HG03060 (cell line): Measurements from ENCODE around the gene TRPM5.

Experiments
- ATAC-seq: cut with Tn5 transposase; IDR thresholded peaks from one replicate; pipeline ENCODE4 v1.9.1; 2021; ENCODE audit warnings: low read depth, moderate number of reproducible peaks; ENCODE audit not compliant: unreplicated experiment

Gene TRPM5

DNA sequence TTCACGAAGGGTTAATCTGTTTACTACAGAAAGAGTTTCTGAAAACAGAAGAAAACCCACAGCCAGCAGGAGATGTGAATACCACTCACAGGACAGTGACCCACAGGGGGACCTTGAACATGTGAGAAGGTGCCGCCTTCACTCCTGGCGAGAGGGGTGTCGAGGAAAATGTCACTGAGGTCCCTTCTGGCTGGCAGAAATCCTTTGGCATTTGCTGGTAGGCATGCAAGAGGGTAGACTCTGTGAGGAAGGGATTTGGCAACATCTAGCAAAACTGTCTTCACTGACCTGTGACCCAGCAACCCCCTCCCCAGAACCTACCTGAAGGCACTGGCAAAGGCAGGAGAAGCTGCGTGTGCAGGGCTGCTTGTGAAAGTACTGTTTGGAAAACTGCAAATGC is 9.1 kb upstream of the TRPM5 start:
- ATAC-seq = no peak

DNA sequence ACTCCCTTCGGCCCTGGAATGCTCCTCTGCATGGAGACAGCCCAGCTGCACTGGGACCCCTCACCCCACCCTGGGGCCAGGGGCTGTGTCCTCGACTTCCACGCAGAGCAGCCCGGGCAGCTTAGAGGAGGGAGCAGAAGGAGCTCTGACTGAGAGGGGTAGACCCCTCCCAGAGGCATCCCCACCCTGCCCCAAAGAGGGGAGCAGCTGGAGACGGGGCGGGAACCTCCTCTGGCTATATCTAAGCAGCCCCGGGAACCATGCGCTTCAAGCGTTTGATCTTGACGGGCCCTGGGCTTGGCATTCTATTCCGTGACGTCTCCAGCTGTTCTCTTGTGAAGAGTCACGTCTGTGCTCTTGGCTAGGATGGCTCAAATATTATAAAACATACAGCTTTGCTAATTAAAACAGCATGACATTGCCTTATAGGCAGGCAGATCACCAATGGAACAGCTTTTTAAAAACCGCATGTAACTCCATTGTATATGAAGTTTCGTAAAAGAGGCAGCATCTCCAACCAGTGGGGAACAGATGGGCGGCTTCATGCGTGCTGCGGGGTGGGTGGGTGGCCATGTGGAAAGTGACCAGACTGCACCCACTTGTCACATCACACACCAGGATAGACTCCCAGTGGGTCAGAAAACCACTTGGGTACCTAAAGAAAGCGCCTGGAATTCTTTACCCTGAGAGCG is 8.2 kb upstream of the TRPM5 start:
- no peak for ATAC-seq

DNA sequence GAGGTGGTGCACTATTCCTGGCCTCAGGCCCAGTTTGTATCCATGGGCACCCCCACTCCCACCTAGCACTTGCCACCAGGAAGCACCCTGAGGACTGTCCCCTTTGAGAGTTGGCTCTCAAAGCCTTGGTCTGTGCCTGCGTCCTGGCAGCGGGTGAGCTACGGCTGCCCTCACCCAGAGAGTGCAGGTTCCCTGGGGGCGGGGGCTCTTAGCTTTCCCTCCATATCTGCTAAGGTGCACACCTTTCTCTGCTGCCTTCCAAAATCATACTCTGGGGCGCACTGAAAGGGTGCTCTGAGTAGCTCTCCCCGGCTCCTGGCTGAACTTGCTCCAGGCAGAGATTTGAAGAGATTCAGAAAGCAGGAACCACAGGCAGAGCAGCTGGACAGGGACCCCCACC is 7.6 kb upstream of the TRPM5 start:
- no peak for ATAC-seq

DNA sequence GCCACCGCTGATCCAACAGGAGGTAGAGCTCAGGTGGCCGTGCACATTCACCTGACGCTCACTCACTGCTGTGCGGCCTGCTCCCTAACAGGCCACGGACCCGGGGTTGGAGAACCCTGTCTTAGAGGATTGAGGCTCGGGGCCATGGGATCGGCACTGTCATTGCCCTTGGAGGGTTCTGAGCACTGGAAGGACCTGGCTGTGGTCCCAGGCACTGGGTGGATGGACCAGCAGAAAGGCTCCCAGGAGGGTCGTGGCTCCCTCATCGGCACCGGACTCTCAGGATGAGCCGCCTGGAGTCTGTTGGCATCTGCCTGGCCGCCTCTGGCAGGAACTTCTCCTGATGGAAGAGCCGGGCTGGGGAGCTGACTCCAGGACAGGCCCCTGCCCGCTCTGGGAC is 7.0 kb upstream of the TRPM5 start:
- ATAC-seq = no peak

DNA sequence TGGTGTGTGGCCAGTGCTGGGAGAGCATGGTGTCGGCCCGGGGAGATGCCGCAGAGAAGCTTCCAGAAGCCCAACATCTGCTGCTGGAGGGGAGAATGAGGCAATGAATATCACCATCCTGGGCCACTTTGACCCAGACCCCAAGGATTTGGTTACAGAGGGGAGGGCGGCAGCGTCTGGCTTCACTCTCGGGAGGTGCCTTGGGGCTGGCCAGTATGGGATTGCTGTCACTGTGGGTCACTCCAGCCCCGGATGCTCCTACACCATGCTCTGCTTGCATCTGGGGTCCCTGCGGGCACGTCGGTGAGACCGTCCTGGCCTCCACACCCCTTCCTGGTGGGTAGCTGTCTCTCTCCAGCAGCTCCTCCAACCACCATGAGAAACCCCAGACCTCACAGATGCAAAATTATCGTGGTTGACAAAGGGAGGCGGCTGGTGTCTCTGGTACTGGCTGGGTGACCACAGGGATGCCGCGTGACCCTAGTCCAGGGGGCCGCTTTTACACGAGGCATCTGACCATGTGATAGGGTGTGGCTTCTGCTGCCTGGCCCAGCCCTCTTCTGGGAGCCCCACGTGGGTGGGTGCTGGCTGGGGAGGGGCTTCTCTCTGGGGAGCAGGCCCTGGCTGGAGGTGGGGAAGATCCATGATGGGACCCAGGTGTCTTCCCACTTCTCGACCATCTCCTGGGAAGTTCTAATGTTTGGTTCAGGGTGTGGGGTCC is 6.2 kb upstream of the TRPM5 start:
- no peak for ATAC-seq

DNA sequence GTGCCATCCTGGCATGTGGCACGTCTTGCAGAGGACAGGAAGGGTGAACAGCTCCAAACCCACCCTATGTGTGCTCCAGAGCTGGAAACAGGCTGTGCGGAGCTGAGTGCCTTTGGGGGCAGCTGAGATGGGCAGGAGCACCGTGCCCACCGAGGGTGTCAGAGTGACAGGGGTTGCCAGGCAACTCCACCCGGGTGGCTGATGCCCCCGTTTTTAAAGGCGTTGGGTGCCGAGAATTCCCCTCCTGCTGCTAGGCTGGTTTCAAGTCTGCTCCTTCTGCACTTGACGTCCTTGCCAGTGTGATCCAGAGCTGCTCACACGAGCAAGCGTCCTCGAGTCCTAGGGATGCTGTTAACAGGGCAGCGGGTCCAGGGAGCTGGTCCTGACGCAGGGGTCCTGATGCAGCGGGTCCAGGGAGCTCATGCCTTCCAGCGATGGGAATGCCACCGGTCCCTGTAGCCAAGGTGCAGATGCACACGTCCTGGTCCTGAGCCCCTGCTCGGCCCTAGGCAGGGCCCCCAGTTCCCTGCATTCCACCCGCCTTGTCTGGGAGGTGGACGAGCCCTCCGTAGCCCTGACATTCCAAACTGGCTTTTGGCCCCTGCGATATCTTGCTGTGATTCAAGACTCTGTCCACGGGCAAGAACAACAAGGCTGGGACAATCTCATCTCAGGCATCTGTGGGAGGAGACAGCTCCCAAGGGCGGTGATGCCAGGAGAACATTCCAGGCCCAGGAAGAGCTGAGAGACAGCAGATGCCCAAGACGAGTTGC is 5.4 kb upstream of the TRPM5 start:
- no peak for ATAC-seq

DNA sequence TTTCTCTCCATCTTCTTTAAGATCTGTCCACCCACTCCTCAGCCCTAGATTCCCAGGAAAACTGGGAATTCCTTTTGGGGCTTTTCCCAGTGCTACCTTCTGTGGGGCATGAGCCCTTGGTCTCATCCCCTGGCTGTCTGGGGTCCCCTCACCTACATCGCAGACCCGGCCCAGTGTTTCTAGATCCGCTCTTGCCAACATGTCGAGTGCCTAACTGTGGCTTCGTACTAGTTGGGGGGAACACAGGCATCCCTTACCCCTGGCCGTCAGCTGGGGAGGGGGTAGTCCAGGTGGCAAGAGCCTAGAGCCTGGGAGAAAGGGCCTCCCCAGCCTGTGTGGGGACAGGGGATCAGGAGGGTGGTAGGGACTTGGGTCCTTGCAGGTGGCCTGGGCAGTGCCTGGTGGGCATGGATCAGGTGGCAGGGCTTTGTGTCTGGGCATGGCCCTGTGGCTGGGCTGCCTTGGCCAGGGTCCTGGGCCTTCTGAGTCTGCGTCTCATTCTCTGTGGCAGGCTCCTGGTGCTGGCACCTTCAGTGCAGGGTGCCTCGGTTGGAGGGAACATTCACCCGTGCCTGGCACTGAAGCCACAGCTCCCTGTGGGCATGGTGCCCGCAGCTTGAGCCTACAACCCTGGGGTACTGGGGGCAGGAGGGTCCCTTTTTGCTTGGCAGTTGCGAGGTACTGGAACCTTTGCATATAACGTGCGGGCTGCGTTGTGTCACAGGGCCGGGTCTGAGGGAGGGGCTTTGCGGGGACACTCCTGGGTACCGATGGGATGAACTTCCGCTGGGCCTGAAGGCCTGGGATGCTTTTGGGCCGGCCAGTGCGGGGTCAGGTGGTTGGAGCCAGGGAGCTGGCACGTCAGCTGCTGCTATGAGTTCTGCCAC is 4.6 kb upstream of the TRPM5 start:
- no peak for ATAC-seq

DNA sequence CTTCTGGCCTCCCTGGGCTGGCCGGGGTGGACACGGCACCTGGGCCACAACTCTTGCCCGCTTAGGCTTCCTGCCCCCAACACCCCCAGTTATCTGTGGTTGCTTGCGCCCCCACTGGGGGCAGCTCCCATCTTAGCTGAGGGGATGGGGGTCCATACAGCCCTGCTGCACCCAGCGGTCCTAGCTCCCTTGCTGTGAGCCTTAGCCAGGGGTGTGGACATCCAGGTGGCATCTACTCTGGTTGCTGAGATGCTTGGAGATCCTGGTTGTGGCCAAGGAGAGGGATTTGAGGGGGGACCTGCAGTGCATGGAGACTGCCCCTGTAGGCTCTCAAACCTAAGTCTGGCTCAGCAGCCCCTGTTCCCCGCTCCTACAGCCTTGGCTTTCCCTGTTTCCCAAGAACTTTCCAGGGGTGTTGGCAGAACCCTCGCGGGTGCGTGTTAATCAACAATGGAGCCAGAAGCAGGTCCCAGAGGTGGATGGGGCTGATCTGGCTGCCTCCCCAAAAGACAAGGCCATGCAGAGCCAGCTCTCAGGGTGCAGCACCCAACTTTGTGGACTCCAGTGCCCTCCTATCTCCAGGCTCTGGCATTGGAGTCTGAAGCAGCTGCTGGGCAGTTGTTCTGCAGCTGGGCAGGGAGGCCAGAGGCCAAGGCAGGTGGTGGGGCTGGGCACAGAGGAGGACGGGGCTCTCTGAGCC is 3.8 kb upstream of the TRPM5 start:
- no peak for ATAC-seq

DNA sequence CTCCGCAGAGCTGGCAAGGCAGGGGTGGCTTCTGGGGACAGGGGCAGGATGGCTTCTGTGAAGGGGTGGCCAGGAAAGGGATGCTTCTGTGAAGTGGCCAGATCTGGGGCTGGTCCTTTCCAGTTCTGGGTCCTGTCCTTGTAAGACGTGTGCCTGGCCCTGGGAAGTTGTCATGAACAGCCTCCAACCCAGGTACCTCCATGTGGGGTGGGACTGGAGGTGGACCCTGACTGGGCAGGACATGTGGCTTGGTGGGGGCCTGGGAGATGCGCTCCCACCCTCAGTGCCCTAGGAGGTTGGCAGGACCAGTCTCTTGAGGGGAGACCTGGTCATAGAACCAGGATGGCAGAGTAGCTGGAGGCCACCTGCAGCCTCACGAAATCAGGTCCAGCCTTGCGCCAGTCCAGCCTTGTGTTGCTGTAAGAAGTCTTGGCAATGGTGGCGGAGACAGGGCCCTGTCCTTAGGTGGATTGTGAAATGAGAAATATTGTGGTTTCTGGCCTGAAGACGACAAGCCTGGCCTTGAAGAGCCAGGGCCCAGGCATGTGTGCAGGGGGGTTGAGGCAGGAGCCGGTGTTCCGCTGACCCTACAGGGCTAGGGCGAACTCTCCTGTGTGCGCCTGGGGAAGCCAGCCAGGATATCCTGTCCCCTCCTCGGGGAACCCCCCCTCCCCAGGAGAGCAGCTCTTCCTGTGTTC is 3.1 kb upstream of the TRPM5 start:
- no peak for ATAC-seq

DNA sequence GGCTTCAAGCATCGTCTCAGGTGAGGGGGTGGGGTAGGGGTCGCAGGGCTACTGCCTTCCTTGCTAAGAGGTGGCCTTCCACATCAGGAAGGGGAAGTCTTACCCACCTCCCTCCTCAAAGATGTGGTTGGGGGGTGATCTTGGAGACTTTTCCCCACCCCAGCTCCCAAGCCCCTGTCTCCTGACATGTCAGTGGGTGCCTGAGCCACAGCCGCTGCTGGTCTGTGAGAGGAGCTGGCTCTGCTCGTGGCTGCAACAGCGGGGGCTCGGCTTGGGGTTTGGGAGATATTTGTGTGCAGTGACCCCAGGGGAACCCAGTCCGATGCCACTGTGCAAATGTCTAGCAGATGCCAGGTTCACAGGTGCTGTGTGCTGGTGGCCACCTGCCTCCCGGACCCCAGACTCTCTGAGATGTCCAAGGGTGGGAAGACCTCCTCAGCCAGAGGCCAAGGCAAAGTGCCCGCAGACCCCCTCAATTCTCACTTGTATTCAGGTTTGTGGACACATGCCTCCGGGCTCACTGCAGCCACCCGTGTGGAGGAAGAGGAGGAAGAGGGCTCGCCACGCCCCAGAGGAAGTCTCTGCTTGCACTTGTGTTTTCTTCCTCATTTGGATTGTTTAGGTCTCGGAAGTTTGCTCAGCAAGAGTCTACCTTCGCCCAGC is 2.4 kb upstream of the TRPM5 start:
- no peak for ATAC-seq

DNA sequence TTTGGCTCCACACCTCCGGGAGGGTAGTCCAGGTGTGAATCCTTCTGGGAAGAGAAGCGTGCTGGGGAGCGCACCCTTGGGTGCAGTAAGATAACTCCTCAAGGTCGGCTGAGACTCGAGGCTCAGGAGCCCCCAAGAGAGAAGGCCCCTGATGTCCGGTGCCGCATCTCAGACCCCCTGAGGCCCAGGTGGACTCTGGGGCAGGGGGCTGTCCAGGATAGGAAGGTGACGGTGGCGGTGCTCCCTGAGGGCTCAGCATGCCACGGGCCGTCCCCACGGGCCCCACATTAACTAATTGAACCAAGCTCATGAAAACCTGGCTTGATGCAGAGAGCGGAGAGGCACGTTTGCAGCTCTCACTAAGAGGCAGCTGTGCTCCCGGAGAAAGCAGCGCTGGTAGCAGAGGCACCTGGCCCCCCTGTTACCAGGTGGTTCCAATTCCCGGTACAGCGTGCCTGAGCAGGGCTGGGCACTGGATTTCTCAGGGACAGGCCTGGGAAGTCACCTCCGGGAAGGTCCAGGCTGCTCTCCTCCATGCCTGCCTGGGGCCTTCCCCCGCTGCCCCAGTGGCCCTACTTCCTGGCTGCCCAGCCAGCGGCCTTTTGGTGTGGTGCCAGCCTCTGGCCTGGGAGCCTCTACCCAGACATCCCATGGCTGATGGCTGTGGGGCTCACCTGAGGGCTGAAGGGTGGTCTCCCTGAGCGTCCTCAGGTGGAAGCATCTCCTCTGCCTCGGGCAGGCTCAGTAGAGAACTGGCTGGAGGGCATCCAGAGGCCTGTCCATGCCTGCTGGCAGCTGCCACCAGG is 1.6 kb upstream of the TRPM5 start:
- no peak for ATAC-seq

DNA sequence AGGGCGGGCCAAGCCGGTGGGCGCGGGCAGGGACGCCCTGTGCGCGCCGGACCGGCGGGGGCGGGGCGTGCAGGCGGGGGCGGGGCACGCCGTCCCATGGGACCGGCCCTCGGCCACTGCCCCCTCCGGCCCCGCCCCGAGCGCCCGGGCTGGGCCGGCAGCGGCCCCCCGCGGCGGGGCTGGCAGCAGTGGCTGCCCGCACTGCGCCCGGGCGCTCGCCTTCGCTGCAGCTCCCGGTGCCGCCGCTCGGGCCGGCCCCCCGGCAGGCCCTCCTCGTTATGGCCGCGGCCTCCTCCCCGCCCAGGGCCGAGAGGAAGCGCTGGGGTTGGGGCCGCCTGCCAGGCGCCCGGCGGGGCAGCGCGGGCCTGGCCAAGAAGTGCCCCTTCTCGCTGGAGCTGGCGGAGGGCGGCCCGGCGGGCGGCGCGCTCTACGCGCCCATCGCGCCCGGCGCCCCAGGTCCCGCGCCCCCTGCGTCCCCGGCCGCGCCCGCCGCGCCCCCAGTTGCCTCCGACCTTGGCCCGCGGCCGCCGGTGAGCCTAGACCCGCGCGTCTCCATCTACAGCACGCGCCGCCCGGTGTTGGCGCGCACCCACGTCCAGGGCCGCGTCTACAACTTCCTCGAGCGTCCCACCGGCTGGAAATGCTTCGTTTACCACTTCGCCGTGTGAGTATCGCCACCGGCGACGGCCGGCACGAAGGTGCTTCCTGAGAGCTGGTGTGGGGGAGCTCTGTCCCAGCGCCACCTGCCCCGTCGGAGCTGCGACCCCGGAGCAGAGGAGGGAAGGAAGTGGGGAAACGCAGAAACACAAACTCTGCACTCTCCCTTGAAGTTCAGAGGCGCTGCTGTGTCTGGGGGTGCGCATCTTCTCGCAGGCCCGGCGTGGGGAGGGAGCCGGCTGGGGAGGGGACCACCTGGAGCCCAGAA is 769 bp upstream of the TRPM5 start, which contains the start of gene KCNQ1:
Gene KCNQ1, plus strand, starts transcription at position 188 of the 925 bp plus-strand sequence. Its CDS starts 91 bp downstream, at position 279.
- no peak for ATAC-seq

DNA sequence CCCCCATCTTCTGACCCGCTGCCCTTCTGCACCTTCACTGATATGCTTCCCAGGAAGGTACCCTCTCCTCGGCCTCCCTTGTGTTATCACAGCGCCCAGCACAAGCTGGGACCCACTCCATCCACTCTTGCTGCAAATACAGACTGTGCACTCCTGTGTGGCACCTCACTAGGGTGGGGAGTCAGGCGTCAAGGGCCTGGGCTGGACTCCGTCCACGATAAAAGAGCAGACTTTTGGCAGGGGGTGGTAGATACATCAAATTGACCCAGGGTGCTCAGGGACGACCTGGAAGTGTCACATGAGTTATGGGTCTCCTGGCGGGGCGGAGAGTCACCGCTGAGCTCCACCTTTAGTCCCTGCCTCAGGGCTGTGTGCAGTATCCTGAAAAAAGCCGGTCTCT is 908 bp downstream of the TRPM5 start:
- ATAC-seq = no peak

DNA sequence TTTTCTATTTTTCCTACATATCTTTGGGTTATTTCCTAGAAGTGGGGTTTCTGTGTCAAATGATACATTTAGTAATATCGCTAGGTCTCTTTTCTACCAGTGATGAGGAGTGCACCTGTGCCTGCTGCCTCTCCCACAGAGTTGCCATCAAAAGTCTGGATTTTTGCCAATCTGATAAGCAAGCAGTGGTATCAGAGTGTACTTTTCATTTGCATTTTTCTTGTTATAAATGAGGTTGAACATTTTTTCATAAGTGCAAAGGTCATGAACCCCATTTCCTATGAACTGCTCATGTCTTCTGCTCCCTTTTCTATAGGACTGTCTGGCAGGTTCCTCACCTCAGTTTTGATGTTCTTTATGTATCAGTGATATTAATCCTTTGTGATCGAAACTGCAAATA is 1.7 kb downstream of the TRPM5 start:
- ATAC-seq = no peak

DNA sequence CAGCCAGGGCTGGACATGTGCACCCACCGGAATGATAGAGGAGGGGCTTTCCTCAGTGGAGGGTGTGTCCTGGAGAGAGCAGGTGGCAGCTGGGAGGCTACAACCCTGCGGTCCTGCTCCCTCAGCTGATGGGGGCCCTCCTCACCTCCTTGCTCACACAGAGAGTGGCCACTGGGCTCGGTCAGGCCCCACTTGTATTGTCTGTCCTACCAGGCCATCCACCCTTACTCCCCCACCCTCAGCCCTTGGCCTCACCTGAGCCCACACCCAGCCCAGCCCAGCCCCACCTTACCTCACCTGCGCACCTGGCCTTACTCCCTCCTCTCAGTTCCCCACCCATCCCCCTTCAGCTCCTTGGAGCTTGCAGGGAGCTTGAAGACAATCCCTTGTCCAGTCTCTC is 3.1 kb downstream of the TRPM5 start:
- ATAC-seq = no peak

DNA sequence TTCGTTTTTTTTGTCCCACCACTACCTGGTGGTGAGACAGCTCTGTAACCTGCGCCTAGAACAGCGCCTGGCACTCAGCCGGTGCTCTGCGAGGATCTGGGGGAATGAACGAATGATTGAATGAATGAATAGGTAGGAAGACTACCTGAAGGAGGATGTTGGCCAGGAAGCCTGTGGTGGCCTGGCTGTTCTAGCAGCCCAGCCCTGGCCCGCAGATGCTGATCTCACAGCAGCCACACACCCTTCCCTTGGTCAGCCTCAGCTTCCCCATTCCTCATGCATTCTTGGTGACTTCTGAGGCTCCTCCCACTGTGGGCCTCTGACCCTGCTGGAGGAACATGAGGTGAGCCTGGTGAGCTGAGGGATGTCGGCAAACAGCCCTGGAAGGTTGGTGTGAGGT is 3.7 kb downstream of the TRPM5 start:
- ATAC-seq = no peak

DNA sequence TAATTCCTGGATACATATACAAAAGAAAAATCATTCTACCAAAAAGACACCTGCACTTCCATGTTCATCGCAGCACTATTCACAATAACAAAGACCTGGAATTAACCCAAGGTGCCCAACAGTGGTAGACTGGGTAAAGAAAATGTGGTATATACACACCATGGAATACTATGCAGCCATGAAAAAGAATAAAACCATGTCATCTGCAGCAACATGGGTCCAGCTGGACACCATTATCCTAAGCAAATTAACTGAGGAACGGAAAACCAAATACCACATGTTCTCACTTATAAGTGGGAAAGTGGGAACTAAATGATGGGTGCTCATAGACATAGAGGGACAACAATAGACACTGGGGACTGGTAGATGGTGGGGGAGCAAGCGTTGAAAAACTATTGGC is 4.5 kb downstream of the TRPM5 start:
- no peak for ATAC-seq
